HEK293T (cell line): Measurements from ENCODE around the gene FAM131C.

Source experiments
- ELF4 ChIP-seq: fragments of 450-650 bp; IDR thresholded peaks from 2 replicates; pipeline ENCODE4 v1.6.1; 2017; ENCODE audit warnings: antibody characterized with exemption
- L3MBTL2 ChIP-seq: fragments of 450-650 bp; conservative IDR thresholded peaks from 2 replicates; pipeline ENCODE4 v1.6.1; 2016; ENCODE audit warnings: mild to moderate bottlenecking
- LEF1 ChIP-seq: fragments of 450-650 bp; IDR thresholded peaks from 2 replicates; pipeline ENCODE4 v1.6.1; 2017; ENCODE audit warnings: mild to moderate bottlenecking, borderline replicate concordance
- NFRKB ChIP-seq: fragments of 450-650 bp; IDR thresholded peaks from 2 replicates; pipeline ENCODE4 v1.6.1; 2016; ENCODE audit warnings: mild to moderate bottlenecking, moderate library complexity
- SP1 ChIP-seq: fragments of 450-650 bp; IDR thresholded peaks from 2 replicates; pipeline ENCODE4 v1.6.1; 2017

- no peak for TF ChIP-seq NFRKB
- TF ChIP-seq SP1, result no peak
- TF ChIP-seq LEF1, result no peak
- no peak for TF ChIP-seq L3MBTL2
- TF ChIP-seq ELF4, result no peak
Measured at GRCh38 chr1:16073490-16074119, at the start of gene FAM131C.
